Left ventricle myocardium inferior (tissue), 1 donor: ENCODE data around the gene HOXD1. TPM values are rescaled to one million over a fixed set of nuclear protein-coding genes. Genes with fewer than 3 reads are reported as not detected.

Experiments
- DNase-seq: peaks from one replicate; pipeline ENCODE4 v3.0.0-alpha.2; 2020
- H3K27ac ChIP-seq: fragments of 200-600 bp; replicated peaks from 2 replicates; pipeline ENCODE4 v1.8.0; 2021
- H3K27me3 ChIP-seq: fragments of 200-600 bp; 2 replicates; pipeline ENCODE4 v1.8.0; 2021; ENCODE audit warnings: low read depth
- H3K36me3 ChIP-seq: fragments of 200-600 bp; 2 replicates; pipeline ENCODE4 v1.8.0; 2021
- H3K4me1 ChIP-seq: fragments of 200-600 bp; 2 replicates; pipeline ENCODE4 v1.8.0; 2021
- H3K4me3 ChIP-seq: fragments of 200-600 bp; 2 replicates; pipeline ENCODE4 v1.8.0; 2021; ENCODE audit warnings: mild to moderate bottlenecking, moderate library complexity
- H3K9me3 ChIP-seq: fragments of 200-600 bp; replicated peaks from 2 replicates; pipeline ENCODE4 v1.8.0; 2021
- CTCF ChIP-seq: fragments of 200-600 bp; IDR thresholded peaks from 2 replicates; pipeline ENCODE4 v1.8.0; 2021; ENCODE audit warnings: antibody characterized with exemption, mild to moderate bottlenecking, borderline replicate concordance
- intact Hi-C: fragments of 100-400 bp; cut with micrococcal nuclease; formaldehyde crosslinking; loops from one replicate; pipeline ENCODE4 v1.11.0; 2022
- long read RNA-seq: library from polyadenylated mRNA; unstranded; transcript quantifications from one replicate; pipeline ENCODE4 v2.0.0, GENCODE V29; 2021
- total RNA-seq: library from RNA; stranded (reverse); fragmentation: NEBNext Ultra II Directional; extraction: Animal tissue kit (Norgen Biotek cat#: 25700); gene quantifications from one replicate; pipeline ENCODE4 v1.2.1, GENCODE V29; 2021
- donor health status: DM: no; HTN: yes; CAD: no; lungs with severe emphysema.

HOXD1 gene
- total RNA-seq, result not detected
- long read RNA-seq, result 0 reads

GRCh38 chr2:176187899-176188773 lies at the start of gene HOXD1:
Gene HOXD1 (plus strand): TSS chr2:176188668. CDS start chr2:176188802, 134 bp downstream.
- peak within 1 kb of the TSS; percentile 67 for H3K4me3 ChIP-seq
- no peak for DNase-seq
- H3K4me1 ChIP-seq, result peaks cover 33% of the 10 kb centered on the region
- H3K27ac ChIP-seq, result no peak within 1 kb of the TSS
- no peaks in the 10 kb centered on the region for H3K36me3 ChIP-seq
- intact Hi-C loops, result no loop called here
- TF ChIP-seq CTCF, result no peak
- H3K27me3 ChIP-seq, result peaks cover 100% of the 10 kb centered on the region
- no peaks in the 10 kb centered on the region for H3K9me3 ChIP-seq

- Histone ChIP-seq H3K36me3 (no peaks in the 10 kb centered on the region), H3K27me3 (peaks cover 100% of the 10 kb centered on the region), H3K9me3 (no peaks in the 10 kb centered on the region), H3K4me3 (peak overlapping the region; percentile 63), H3K27ac (peak overlapping the region; percentile 45), H3K4me1 (peaks cover 27% of the 10 kb centered on the region)
- no peak for TF ChIP-seq CTCF
- DNase-seq, result no peak
- intact Hi-C loops, result loop anchor here (5.0 to 10.0 kb wide), 3 partner anchors 413 to 676 kb away; no protein-coding TSS in a partner anchor
Measured at GRCh38 chr2:176138923-176139660, 49.4 kb upstream of the HOXD1 start.

GRCh38 chr2:176139661-176140512 lies 48.6 kb upstream of the HOXD1 start:
- H3K36me3 ChIP-seq, result no peaks in the 10 kb centered on the region
- no peak for DNase-seq
- peak overlapping the region; percentile 45 for H3K27ac ChIP-seq
- H3K9me3 ChIP-seq, result no peaks in the 10 kb centered on the region
- H3K4me3 ChIP-seq, result peak overlapping the region; percentile 63
- intact Hi-C loops, result loop anchor here (5.0 to 10.0 kb wide), 5 partner anchors 312 to 675 kb away; no protein-coding TSS in a partner anchor
- peaks cover 27% of the 10 kb centered on the region for H3K4me1 ChIP-seq
- H3K27me3 ChIP-seq, result peaks cover 100% of the 10 kb centered on the region
- no peak for TF ChIP-seq CTCF

GRCh38 chr2:176140513-176141317 lies 47.8 kb upstream of the HOXD1 start:
- Histone ChIP-seq H3K4me1 (peaks cover 27% of the 10 kb centered on the region), H3K9me3 (no peaks in the 10 kb centered on the region), H3K27me3 (peaks cover 100% of the 10 kb centered on the region), H3K36me3 (no peaks in the 10 kb centered on the region), H3K27ac (no peak overlapping the region), H3K4me3 (peak overlapping the region; percentile 63)
- peak; percentile 59 for DNase-seq
- intact Hi-C loops, result loop anchor here (5.0 kb wide), 2 partner anchors 312 to 512 kb away; no protein-coding TSS in a partner anchor
- TF ChIP-seq CTCF, result peak; percentile 96
